ENCODE measurements around the gene TEAD4. TPM values are rescaled to one million over a fixed set of nuclear protein-coding genes. Genes with fewer than 3 reads are reported as not detected.

The TEAD4 gene
- total RNA-seq, 4 donors from 2014 or later: 3.7 to 13.4 (median 5.4) TPM

GRCh38 chr12:3004655-3005565, 45.7 kb downstream of the TEAD4 start:
- no peak for TF ChIP-seq CTCF (IDR thresholded peaks at IDR 0.05; ENCODE audit: low read depth)

DNA sequence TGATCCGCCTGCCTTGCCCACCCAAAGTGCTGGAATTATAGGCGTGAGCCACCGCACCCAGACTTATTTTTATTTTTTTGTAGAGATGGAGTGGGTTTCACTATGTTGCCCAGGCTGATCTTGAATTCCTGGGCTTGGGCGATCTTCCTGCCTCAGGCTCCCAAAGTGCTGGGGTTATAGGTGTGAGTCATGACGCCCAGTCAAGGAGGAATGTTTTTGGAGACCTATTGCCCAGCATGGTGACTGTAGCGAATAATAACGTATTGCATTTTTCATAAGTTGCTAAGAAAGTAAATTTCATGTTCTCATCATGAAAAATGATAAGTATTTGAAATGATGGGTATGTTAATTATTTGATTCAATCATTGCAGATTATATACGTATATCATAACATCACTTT, 46.5 kb downstream of the TEAD4 start:
- TF ChIP-seq CTCF (IDR thresholded peaks at IDR 0.05; ENCODE audit: low read depth): no peak

DNA sequence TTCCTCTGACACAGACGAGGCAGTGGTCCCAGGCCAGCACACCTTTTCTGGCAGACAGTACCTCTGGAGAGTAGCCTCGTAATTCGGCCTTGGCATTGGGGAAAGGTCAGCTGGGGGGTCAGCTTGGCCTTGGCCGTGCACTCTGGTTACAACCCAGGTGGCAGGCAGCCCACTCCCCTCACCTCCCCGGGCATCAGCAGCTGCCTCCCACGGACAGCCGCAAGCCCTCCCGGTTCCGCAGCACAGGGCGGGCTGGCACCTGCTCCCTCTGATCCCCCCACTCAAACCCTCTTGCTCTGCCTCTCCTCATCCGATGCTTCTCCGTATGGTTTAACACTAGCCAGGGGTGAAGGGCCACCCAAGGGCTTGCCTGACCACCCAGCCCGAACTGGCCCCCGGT, 50.6 kb downstream of the TEAD4 start:
- TF ChIP-seq CTCF (IDR thresholded peaks at IDR 0.05; ENCODE audit: low read depth): no peak

GRCh38 chr12:3010214-3010930, 51.2 kb downstream of the TEAD4 start:
- no peak for TF ChIP-seq CTCF (IDR thresholded peaks at IDR 0.05; ENCODE audit: low read depth)

- TF ChIP-seq CTCF (IDR thresholded peaks at IDR 0.05; ENCODE audit: low read depth): no peak
Measured at GRCh38 chr12:3012786-3013185, 53.6 kb downstream of the TEAD4 start.

GRCh38 chr12:3014641-3015040, 55.4 kb downstream of the TEAD4 start:
- TF ChIP-seq CTCF (IDR thresholded peaks at IDR 0.05; ENCODE audit: low read depth): no peak

DNA sequence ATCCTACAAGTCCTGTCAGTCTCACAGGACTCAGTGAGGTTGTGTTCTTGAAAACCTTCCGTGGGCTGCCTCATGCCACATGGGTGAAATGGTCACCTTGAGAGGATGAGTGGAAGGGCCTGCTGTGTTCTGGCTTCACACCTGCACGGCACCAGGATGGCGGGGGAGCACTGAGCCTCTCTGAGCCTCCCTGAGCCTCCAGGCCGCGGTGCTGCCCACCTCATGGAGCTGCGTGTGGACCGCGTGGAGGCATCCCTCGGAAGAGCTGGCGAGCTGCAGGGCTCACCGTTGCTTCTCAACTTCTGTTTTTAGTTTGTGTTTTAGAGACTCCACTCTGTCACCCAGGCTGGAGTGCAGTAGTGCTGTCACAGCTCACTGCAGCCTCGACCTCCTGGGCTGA, 56.2 kb downstream of the TEAD4 start:
- no peak for TF ChIP-seq CTCF (IDR thresholded peaks at IDR 0.05; ENCODE audit: low read depth)

Measured in subcutaneous adipose tissue (tissue), 4 donors.